Measurements from ENCODE around the gene TNFRSF4. TPM values are rescaled to one million over a fixed set of nuclear protein-coding genes. Genes with fewer than 3 reads are reported as not detected.

Gene TNFRSF4
- total RNA-seq, 6 experiments from 2014 or later, result 0.17 TPM; not detected in 5

- Mint-ChIP-seq H3K27me3 (ENCODE audit: insufficient read depth) (no peaks in the 10 kb centered on the region), H3K4me1 (ENCODE audit: low read depth) (peaks cover 13% of the 10 kb centered on the region), H3K27ac (no peak overlapping the region), H3K4me3 (no peak overlapping the region), H3K36me3 (ENCODE audit: low read depth) (no peaks in the 10 kb centered on the region), H3K9me3 (no peaks in the 10 kb centered on the region)
- no peak for DNase-seq
- TF ChIP-seq CTCF (IDR thresholded peaks at IDR 0.05), result no peak
Measured at GRCh38 chr1:1204425-1204920, 9.5 kb downstream of the TNFRSF4 start.

GRCh38 chr1:1203561-1204424, 10.2 kb downstream of the TNFRSF4 start:
- no peak overlapping the region for H3K27ac Mint-ChIP-seq
- H3K9me3 Mint-ChIP-seq, result no peaks in the 10 kb centered on the region
- no peaks in the 10 kb centered on the region for H3K36me3 Mint-ChIP-seq (ENCODE audit: low read depth)
- H3K4me3 Mint-ChIP-seq, result no peak overlapping the region
- H3K27me3 Mint-ChIP-seq (ENCODE audit: insufficient read depth), result no peaks in the 10 kb centered on the region
- DNase-seq, result no peak
- H3K4me1 Mint-ChIP-seq (ENCODE audit: low read depth), result peaks cover 11% of the 10 kb centered on the region
- no peak for TF ChIP-seq CTCF (IDR thresholded peaks at IDR 0.05)

GRCh38 chr1:1202831-1203560, 11.0 kb downstream of the TNFRSF4 start:
- TF ChIP-seq CTCF (IDR thresholded peaks at IDR 0.05), result no peak
- Mint-ChIP-seq H3K27me3 (ENCODE audit: insufficient read depth) (no peaks in the 10 kb centered on the region), H3K27ac (no peak overlapping the region), H3K4me3 (no peak overlapping the region), H3K36me3 (ENCODE audit: low read depth) (no peaks in the 10 kb centered on the region), H3K4me1 (ENCODE audit: low read depth) (peaks cover 3% of the 10 kb centered on the region), H3K9me3 (no peaks in the 10 kb centered on the region)
- no peak for DNase-seq

GRCh38 chr1:1200876-1201810, 12.8 kb downstream of the TNFRSF4 start:
- H3K4me1 Mint-ChIP-seq (ENCODE audit: low read depth), result no peaks in the 10 kb centered on the region
- peaks cover 3% of the 10 kb centered on the region; the same call in 1 of the 2 replicates for H3K27me3 Mint-ChIP-seq (ENCODE audit: insufficient read depth)
- no peak for DNase-seq
- no peak overlapping the region for H3K4me3 Mint-ChIP-seq
- H3K9me3 Mint-ChIP-seq, result no peaks in the 10 kb centered on the region
- H3K36me3 Mint-ChIP-seq (ENCODE audit: low read depth), result no peaks in the 10 kb centered on the region
- H3K27ac Mint-ChIP-seq, result no peak overlapping the region
- no peak for TF ChIP-seq CTCF (IDR thresholded peaks at IDR 0.05)
